ENCODE data around the gene KCTD6. TPM values are rescaled to one million over a fixed set of nuclear protein-coding genes. Genes with fewer than 3 reads are reported as not detected.

The KCTD6 gene
- total and polyA plus RNA-seq, 2 experiments from 2014 or later, result 28.3 to 34.6 TPM

DNA sequence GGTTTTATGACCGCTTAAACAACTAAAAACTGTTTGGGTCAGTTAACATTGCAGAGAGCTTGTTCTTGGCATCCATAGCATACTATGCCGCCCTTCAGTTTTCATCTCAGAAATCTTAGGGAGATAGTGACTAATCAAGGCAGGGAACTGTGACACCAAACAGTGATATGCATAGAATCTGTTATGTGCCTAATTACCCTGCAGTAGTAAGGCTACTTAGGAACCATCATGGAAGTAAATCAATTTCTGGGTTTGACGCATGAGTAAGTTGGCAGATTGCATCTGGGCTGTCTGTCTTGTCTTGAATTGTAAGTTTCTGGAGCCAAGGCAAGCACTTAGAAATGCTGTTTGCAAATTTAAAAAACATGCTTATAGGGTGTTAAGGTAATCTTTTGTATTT is 22.5 kb downstream of the KCTD6 start (continued):
- TF ChIP-seq POLR2AphosphoS5 (IDR thresholded peaks at IDR 0.05; ENCODE audit: low read depth), result no peak
- no peak for TF ChIP-seq JUNB (IDR thresholded peaks at IDR 0.05; ENCODE audit: unreplicated experiment)
- TF ChIP-seq EZH2phosphoT487 (IDR thresholded peaks at IDR 0.05; ENCODE audit: unreplicated experiment), result no peak

DNA sequence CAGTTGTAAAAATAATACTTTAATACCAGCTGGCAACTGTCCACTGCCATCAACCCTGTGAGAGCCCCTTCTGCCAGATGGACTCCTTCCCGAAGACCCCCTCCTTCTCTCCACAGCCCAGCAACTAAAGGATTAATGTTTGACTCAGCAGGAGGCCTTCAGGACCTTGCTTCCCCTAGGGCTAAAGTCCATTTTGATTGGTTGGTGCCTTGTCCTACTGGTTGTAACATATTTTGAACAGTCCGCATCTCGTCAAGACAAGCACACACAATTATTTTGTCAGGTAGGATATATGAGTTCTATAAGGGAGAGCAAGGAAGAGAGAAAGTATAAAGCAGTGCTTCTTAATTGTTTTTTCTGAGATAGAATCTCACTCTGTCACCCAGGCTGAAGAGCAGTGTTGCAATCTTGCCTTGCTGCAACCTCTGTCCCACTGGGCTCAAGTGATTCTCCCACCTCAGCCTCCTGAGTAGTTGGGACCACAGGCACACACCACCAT is 26.4 kb downstream of the KCTD6 start:
- no peak for TF ChIP-seq NANOG (IDR thresholded peaks at IDR 0.05; ENCODE audit: borderline replicate concordance)
- no peak for TF ChIP-seq EZH2 (IDR thresholded peaks at IDR 0.05; ENCODE audit: low read depth, unreplicated experiment)
- TF ChIP-seq, protein P1, sequence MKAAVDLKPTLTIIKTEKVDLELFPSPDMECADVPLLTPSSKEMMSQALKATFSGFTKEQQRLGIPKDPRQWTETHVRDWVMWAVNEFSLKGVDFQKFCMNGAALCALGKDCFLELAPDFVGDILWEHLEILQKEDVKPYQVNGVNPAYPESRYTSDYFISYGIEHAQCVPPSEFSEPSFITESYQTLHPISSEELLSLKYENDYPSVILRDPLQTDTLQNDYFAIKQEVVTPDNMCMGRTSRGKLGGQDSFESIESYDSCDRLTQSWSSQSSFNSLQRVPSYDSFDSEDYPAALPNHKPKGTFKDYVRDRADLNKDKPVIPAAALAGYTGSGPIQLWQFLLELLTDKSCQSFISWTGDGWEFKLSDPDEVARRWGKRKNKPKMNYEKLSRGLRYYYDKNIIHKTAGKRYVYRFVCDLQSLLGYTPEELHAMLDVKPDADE (IDR thresholded peaks at IDR 0.05), result no peak
- Mint-ChIP-seq H3K9me3 (peaks cover 7% of the 10 kb centered on the region; the same call in 1 of the 3 replicates), H3K4me3 (no peak overlapping the region), H3K4me1 (peaks cover 25% of the 10 kb centered on the region), H3K27me3 (ENCODE audit: insufficient read depth, low read depth, poor library complexity) (peaks cover 3% of the 10 kb centered on the region), H3K27ac (no peak overlapping the region), H3K36me3 (ENCODE audit: low read depth) (no peaks in the 10 kb centered on the region)
- H3K9me2 ChIP-seq (ENCODE audit: insufficient read depth), result no peaks in the 10 kb centered on the region
- H4K20me1 ChIP-seq (replicated peaks; ENCODE audit: insufficient read depth), result no peaks in the 10 kb centered on the region
- H3K36me3 ChIP-seq (ENCODE audit: insufficient read depth), result no peaks in the 10 kb centered on the region
- H3F3A ChIP-seq (replicated peaks; ENCODE audit: low read depth), result no peaks in the 10 kb centered on the region
- no peak overlapping the region for H3K4me2 ChIP-seq
- DNase-seq (ENCODE audit: low spot score), result no peak
- peaks cover 18% of the 10 kb centered on the region for H3K4me1 ChIP-seq (ENCODE audit: insufficient read depth)
- H3K27ac ChIP-seq (ENCODE audit: low read depth), result no peak overlapping the region
- H3K27me3 ChIP-seq (ENCODE audit: insufficient read depth), result no peaks in the 10 kb centered on the region
- H3K79me2 ChIP-seq (replicated peaks; ENCODE audit: insufficient read depth), result no peaks in the 10 kb centered on the region
- no peak for ATAC-seq
- H2AFZ ChIP-seq, result no peak overlapping the region
- no peak overlapping the region for H3K4me3 ChIP-seq

DNA sequence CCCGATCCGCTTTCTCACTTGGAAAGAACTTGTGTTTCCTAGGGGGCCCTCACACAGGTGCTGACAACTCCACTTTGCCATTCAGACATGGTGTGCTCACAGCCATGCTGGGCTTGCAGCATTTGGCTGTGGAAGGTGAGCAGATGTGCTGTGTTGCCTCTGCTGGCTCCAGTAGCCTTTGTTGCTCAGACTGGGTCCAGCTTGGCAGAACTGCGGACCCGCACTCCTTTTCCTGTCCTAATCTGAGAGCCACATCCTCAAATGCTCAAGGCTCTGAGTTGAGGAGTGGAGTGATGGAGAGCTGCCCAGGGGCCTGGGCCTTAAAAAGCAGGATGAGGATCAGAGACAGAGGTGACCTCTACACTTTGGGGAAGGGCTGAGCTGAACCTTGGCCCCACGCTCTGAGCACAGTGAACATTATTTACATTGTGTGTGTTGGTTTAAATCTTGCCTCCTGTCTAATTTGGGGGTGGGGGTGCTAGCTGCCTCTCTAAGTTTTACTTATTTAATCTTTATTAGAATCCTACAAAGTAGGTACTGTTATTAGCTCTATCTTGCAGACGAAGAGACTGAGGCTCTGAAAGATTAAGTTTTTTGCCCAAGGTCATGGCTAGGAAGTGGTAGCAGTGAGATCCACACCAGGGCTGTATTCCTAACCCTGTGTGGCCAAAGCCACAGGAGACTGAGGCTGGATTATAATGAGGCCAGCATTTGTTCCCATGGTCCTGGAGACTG is 27.9 kb downstream of the KCTD6 start:
- no peak for ATAC-seq
- no peaks in the 10 kb centered on the region for H3K36me3 Mint-ChIP-seq (ENCODE audit: low read depth)
- Histone ChIP-seq H3K4me2 (no peak overlapping the region), H3K4me1 (ENCODE audit: insufficient read depth) (peaks cover 26% of the 10 kb centered on the region), H4K20me1 (replicated peaks; ENCODE audit: insufficient read depth) (no peaks in the 10 kb centered on the region), H2AFZ (no peak overlapping the region), H3F3A (replicated peaks; ENCODE audit: low read depth) (no peaks in the 10 kb centered on the region), H3K79me2 (replicated peaks; ENCODE audit: insufficient read depth) (no peaks in the 10 kb centered on the region), H3K4me3 (no peak overlapping the region), H3K9me2 (ENCODE audit: insufficient read depth) (no peaks in the 10 kb centered on the region), H3K27ac (ENCODE audit: low read depth) (no peak overlapping the region), H3K27me3 (ENCODE audit: insufficient read depth) (no peaks in the 10 kb centered on the region), H3K36me3 (ENCODE audit: insufficient read depth) (no peaks in the 10 kb centered on the region)
- H3K27ac Mint-ChIP-seq, result no peak overlapping the region
- peaks cover 7% of the 10 kb centered on the region; the same call in 1 of the 3 replicates for H3K9me3 Mint-ChIP-seq
- peaks cover 3% of the 10 kb centered on the region for H3K27me3 Mint-ChIP-seq (ENCODE audit: insufficient read depth, low read depth, poor library complexity)
- H3K4me1 Mint-ChIP-seq, result peaks cover 30% of the 10 kb centered on the region
- DNase-seq (ENCODE audit: low spot score), result no peak
- H3K4me3 Mint-ChIP-seq, result no peak overlapping the region
- TF ChIP-seq, protein P2, sequence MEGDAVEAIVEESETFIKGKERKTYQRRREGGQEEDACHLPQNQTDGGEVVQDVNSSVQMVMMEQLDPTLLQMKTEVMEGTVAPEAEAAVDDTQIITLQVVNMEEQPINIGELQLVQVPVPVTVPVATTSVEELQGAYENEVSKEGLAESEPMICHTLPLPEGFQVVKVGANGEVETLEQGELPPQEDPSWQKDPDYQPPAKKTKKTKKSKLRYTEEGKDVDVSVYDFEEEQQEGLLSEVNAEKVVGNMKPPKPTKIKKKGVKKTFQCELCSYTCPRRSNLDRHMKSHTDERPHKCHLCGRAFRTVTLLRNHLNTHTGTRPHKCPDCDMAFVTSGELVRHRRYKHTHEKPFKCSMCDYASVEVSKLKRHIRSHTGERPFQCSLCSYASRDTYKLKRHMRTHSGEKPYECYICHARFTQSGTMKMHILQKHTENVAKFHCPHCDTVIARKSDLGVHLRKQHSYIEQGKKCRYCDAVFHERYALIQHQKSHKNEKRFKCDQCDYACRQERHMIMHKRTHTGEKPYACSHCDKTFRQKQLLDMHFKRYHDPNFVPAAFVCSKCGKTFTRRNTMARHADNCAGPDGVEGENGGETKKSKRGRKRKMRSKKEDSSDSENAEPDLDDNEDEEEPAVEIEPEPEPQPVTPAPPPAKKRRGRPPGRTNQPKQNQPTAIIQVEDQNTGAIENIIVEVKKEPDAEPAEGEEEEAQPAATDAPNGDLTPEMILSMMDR (conservative IDR thresholded peaks at IDR 0.05; ENCODE audit: low read depth in 2 of 2), result no peak
- no peak for TF ChIP-seq STAT1 (IDR thresholded peaks at IDR 0.05; ENCODE audit: unreplicated experiment)
- no peak for TF ChIP-seq ZNF114 (CRISPR knock-in tag; IDR thresholded peaks at IDR 0.05)
- no peak for TF ChIP-seq NANOG (IDR thresholded peaks at IDR 0.05; ENCODE audit: borderline replicate concordance)
- no peak for TF ChIP-seq ZNF331 (CRISPR knock-in tag; IDR thresholded peaks at IDR 0.05; ENCODE audit: low read depth)
- no peak for TF ChIP-seq EZH2phosphoT487 (IDR thresholded peaks at IDR 0.05; ENCODE audit: unreplicated experiment)
- no peak for TF ChIP-seq POLR2AphosphoS5 (IDR thresholded peaks at IDR 0.05; ENCODE audit: low read depth)
- no peak for TF ChIP-seq JUNB (IDR thresholded peaks at IDR 0.05; ENCODE audit: unreplicated experiment)
- no peak for TF ChIP-seq EZH2 (IDR thresholded peaks at IDR 0.05; ENCODE audit: low read depth, unreplicated experiment)
